ENCODE measurements around the gene ANKRD53.
"Not testable (repeated sequence)": the region's sequence is repeated elsewhere in the genome, so short reads cannot be mapped to it uniquely, and the experiment has no call there.

The ANKRD53 gene

DNA sequence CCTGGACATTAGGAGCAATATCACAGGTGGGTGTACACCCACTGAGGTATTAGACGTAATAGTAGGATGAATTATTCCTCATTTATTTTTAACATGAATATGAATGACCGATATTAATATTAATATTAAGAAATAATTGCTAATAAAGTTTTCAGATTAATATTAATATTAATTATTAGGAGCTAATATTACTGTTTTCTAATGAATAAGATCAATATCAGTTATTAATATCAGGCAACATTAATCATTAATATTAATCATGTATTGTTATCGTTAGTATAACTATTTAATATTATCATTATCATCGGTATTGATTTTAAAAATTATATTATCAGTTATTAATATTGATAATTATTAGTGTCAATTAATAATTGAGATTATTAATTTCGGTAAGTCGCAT, 41.6 kb downstream of the ANKRD53 start:
- DNase-seq, result not testable (repeated sequence)

DNA sequence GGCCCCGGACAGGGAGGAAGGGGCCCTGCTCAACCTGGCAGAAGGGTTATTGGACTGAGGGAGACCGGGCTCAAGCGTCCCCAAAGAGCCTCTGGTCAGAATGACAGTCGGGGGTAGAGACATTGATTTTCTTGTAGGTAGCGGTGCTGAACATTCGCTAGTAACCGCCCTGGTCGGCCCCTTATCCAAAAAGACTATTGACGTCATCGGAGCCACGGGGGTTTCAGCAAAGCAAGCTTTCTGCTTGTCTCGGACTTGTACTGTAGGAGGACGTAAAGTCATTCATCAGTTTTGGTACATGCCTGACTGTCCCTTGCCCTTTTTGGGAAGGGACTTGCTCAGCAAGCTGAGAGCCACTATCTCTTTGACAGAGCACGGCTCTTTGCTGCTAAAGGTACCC, 43.0 kb downstream of the ANKRD53 start:
- not testable (repeated sequence) for DNase-seq

DNA sequence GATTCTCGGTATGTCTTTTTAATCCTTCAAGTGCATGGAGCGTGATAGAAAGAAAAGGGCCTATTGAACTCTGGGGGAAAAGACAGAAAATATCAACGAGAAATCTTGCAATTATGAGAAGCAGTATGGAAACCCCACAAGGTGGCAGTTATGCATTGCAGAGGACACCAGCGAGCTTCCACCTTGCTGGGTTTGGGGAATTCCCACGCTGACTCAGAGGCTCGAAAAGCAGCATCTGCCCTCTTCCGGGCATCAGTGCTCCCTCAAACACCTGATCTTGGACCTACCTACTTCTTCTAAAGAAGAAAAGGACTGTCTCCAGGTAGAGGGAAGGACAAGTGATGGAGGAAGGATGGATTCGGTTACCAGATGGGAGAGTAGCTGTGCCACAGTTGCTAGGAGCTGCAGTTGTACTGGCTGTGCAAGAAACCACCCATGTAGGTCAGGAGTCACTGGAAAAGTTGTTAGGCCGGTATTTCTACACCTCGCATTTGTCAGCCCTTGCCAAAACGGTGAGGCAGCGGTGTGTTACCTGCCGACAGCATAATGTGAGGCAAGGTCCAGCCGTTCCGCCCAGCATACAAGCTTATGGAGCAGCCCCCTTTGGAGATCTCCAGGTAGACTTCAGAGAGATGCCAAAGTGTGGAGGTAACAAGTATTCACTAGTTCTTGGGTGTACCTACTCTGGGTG, 45.3 kb downstream of the ANKRD53 start:
- peak; percentile 77 for DNase-seq
